SIG-M5 treated with dmso at 0.1 percent for 504 hours (cell line): ENCODE measurements around the gene ETV5.
"Not testable (repeated sequence)": the region's sequence is repeated elsewhere in the genome, so short reads cannot be mapped to it uniquely, and the experiment has no call there.

ENCODE experiments used
- DNase-seq: peaks from one replicate; lab custom pipeline; 2025; ENCODE audit not compliant: unreplicated experiment; lab: John Stamatoyannopoulos, UW

ETV5 gene

DNA sequence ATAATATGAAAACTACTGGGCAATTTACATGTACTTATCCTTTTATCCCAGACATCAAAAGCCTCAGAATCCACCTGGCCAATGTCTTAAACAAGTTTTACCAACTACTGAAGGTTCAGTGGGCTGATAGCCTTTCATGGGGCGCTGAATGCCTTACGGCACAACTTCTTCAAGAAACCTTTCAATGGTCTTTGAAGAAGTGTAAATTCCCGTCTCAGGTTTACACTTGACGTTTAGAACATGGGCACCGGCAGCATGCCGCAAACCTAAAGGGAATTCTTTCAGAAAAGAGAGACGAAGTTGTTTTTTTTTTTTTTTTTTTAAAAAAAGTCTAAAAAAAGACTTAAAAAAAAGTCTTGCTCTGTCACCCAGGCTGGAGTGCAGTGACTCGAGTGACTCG is 39.7 kb downstream of the ETV5 start:
- no peak for DNase-seq

DNA sequence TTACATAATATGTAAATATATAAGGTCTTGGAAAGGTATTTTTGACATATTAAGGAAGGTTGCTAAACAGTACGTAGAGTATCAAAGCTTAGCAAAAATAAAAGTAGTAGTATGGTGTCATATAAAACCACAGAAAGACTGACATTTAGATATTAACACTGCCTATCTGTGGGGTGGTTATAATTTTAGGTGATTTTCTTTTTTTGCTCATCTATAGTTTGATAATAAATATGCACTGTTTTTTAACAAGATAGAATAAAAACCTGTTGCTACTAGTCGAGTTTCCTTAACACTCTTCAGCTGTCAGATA is 40.7 kb downstream of the ETV5 start:
- no peak for DNase-seq

DNA sequence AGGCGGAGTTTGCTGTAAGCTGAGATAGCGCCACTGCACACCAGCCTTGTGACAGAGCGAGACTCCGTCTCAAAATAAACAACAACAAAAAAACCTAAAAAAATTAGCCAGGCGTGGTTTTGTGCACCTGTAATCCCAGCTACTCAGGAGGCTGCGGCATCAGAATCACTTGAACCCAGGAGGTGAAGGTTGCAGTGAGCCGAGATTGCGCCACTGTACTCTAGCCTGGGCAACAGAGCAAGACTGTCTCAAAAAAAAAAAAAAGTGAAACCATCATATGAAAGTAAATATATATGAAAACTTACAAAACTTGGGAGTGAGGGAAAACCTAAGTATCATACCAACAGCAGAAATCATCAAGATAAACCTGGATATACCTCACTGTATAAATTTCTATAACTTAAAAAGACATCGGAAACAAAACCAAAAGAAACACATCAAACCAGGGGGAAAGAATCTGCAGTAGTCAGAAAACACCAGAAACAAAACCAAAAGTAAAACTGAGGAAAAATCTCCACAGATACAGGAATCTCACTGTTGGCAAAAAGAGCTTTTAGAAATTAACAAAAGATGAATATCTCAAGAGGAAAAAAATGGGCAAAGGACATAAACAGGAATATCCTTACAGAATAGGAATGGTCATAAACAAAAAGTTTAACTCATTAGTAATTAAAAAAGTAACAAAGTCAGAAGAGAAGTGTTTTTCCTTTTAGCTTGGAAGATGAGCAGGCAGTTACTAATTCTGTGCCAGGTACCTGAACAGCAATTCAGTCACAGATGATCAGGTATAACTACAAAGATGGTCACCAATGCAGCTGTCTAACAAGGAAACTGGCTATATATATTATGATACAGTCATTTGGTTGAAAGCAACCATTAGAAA is 41.3 kb downstream of the ETV5 start:
- no peak for DNase-seq

DNA sequence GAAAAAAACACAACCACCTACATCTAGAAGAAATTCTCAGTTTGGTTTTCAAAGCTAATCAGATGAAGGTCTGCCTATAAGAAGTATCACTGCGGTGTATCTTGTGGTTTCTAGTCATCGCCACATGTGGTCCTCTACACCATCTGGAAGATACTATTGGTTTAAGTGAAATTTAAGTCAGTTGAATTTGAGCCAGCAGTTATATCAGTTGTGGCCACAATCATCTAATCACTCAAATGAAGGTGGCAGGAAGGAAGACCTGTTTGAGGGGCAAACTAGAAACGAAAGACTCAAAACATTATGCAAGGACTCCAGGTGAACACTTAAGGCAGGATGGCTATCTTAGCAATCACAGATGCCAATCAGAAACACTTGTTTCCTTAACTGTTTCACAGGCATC is 48.7 kb downstream of the ETV5 start:
- DNase-seq = no peak

DNA sequence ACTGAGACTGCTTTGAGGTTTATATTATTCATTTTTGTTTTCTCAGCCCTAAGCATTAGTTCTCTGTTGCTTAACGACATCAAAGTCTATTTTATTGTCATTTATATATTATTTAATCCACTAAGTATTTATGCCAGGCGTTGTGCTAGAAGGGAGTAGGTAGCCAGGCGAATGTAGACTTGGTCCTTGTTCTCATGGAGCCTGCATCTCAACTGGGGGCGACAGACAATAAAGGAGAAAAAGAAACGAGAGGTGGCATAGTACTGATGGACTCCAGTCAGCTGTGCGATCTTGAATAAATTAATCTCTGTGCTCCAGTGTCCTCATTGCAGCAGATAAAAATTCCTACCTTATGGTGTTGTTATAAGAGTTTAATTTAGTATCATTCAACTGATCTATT is 49.7 kb downstream of the ETV5 start:
- DNase-seq = no peak

DNA sequence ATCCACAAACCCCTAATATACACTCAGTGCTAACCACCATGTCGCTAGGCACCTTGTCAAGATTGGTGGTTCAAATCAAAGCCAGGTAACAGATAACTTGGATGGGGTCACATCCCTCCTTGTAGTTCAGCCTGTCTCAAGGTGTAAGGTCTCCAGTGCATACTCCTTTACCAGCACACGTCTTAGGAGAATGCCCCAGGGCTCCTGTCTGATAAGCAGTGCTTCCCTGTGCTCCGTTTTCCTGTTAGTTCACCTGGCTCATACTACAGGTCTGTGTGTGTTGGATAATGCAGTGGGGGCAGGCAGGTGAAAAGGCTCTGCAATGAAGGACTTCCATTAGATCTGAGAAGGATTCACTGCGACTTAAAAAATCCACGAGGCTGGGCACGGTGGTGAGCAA is 50.7 kb downstream of the ETV5 start:
- DNase-seq = no peak

DNA sequence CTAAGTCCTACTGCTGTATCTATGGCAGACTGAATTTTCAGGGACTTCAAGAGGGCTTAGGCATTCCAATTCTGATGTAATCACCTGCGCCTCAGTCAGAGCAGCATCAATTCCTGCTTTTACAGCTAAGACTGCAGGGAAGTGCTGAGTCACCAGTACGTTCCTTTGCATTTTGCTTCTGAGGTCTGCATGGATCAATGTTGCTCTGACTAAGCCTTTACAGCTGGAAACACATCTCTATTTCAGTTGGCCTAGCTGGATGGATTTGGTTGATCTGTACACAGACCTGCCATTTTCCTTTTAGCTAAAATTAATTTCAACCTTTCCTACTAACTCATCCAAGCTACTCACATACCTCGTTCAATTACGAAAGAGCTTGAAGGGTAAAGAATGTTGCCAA is 51.3 kb downstream of the ETV5 start:
- DNase-seq = peak; percentile 66

DNA sequence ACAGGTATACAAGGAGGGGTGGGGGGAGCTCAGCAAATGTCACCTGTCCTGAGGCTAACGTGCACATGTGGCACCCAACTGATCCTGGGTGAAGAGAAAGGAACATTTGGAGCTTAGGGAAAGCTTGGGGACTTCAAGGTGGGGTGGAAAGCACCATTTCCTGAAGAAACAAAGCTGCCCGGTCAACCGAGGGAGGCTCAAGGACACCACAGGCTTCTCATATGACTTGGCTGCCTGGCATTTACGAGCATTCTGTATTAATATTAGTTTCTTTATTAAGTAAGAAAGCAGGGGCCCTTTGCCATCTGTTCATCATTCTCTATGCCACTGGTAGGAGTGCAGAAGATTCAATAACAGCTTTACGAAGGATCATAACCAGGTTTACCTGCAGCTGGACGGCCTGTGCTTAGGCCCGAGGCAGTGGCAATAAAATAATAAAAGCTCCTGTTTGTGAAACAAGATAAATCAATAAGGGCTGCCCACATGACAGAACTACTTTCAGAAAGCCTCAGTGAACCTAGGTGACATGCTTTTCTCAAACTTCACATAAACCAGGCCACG is 54.0 kb downstream of the ETV5 start:
- DNase-seq = no peak

DNA sequence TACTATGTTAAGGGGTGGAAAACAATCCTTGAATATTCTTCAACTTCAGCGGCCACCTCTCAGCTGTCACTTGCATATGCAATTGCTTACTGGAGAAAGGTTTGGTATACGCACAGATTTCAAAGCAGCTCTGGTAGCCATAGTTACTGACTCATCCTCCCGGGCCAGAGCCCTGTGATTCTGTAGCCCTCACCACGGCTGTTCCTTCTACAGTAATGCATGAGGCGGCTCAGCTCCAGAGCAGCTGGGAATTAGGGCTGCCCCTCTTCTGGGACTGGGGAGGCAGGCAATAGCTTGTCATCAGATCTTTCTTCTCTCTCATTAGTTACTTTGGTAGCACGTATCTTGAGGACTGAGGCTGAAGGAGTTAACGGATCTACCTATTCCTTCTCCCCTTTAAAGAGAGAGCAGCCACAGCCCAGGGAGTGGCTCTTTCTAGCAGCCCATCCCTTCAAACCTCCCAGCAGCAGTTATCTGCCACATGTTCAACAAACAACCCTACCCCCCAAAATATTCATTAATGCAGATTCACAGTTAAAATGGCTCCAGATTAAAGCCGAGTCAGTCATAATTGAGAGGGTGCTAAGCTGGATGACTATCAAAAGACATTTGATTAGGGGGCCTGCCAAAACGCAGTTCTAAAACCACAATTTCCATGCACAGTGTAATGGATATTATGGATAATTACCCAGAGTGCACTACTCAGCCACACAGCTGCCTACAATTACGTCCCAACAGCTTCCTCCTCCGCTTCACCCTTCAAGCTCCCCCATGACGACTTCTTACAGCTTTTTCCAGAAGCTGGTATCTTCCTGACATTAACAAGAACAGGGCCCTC is 54.7 kb downstream of the ETV5 start:
- no peak for DNase-seq

DNA sequence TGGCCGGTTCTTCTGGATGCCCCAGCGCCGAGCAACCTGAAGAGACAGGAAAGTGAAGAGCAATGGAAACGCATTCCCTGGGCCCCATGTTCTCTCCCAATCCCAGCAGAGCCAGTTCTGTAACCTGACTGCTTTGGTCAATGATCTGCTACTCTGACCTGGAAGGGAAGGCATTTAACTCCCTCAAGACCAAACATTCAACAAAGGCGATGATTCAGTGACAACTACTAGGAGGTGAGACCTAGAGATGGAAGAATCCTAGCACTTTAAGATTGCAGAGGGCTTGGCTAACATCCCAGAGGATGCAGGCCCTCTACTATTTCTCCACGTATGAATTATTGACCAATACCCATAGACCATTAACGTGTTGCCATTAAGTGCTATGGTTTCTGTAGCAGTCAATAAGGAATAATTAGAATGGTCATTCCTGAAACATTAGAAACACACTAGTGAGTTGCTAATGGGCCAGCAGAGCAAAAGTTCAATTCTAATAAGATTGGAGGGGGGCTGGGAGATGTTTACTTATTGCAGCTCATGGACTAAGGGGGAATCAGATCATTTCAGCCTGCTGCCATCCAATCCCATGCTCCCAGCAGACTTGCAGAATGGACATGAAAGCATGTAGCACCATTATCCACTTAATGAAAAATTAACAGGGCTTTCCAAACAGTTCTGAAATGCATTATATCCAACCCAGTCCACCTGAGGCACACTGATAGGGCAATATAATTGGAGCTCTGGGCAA is 56.6 kb downstream of the ETV5 start:
- DNase-seq = no peak

DNA sequence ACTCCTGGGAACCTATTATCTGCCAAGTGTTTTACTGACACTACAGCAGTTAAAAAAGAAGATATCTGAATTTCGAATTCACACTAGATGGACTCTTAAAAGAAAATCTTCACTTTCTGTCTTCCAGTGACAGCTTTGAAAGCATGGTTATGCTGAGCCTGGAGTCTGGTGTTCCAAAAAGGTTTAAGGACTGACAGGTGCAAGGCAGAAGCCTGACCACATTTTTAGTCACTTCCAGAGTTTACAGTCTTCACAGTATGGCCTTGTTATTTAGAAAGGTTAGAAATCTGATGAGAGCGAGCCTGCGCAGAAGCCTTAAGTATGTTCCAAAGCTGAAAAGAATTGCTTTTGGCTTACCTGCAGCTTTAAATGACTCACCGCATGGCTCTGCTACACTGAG is 59.9 kb downstream of the ETV5 start:
- no peak for DNase-seq

DNA sequence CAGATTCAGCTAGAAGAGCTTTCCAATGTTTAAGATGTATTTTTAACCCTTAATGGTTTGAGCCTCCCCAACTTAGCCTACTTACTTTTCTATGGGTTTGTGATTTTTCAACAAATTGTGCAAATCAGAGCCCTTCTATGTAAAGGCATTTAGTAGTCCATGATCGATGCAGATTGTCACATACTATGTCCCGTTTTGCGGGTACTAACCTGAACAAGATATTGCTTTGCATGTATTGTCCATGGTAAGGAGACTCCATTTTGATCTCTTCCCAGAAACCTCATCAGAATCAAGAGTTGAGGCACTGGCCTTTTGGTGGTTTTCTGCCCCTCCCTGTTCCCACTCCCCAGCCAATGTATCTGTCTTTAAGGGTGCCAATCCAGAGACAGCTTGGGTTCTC is 60.8 kb downstream of the ETV5 start:
- no peak for DNase-seq

DNA sequence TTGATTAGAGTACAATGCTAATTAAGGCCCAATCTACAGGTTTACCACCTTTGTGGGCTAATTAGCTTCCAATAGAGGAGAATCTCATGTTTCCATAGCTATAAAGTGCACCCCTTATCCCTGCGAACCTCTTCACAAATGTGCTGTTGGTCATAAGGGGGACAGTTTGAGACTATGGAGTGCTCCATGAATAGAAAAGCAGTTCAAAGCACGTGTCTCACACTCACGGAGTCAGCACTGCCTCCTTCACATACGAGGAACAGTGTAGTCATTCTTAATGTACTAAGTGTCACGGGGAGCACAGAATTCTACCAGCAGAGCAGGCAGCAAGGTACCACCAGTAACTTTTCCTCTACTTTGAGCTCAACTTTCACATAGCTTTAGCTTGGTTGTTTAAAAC is 62.1 kb downstream of the ETV5 start:
- no peak for DNase-seq

DNA sequence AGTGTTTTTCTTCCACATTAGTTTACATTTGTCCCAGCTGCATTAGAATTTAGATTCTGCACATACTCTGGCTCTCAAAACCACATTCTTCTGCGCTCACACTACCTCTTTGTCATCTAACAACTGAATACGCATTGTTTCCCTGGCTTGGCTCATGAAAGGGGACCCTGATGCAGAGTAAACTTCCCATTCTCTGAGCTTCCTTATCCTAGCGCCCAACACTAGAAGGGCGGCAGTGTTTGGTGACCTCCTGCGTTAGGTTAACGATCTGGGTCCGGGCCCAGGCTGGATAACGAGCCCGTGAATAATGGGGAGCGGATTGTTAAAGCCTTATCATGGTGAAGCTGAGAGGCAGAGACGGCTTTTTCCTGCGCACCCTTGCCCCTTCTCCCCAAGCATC is 63.9 kb downstream of the ETV5 start:
- no peak for DNase-seq

DNA sequence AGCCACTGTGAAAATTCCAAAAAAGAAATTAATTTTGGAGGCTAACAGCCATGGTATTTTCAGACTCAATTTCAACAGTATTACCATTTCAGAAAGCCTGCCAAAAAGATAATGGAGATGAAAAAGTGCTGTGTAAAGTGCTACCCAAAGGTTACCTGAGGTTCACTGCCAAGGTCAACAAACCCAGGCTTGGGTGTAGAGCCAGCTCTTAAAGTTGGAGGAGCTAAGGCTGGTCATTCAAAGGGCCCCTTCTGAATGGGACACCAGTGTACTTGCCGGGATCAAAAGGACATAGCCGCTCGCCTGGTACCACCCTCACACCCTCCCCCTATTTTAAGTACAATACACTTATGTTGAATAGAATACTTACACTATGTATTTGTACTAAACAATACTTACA is 64.5 kb downstream of the ETV5 start:
- DNase-seq = no peak

DNA sequence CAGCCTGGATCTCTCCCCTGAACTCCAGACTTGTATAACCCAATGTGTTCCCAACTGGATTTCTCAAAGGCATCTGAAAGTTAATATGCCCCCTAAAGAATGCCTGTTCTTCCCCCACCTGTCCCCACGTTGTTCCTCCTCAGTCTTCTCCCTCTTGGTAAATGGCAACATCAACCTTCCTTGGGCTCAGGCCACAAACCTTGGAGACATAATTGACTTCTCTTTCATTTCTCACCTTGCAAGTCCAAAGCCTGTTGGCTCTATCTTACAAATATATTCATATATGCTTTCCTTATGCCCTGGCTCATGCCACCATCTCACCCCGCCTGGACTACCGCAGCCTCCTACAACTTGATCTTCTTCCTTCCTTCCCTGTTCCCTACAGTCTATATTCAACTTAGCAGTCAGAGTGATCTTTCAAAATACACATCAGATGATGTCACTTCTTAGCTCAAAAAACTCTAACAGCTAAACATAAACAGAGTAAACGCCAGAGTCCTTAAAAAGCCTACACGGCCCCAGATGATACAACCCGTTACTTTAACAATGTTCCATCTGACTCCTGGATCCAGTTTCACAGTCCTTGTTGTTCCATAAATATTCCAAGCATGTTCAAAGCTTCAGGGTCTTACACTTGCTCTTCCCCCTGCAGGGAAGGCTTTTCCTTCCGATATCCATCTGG is 66.2 kb downstream of the ETV5 start:
- DNase-seq = no peak

DNA sequence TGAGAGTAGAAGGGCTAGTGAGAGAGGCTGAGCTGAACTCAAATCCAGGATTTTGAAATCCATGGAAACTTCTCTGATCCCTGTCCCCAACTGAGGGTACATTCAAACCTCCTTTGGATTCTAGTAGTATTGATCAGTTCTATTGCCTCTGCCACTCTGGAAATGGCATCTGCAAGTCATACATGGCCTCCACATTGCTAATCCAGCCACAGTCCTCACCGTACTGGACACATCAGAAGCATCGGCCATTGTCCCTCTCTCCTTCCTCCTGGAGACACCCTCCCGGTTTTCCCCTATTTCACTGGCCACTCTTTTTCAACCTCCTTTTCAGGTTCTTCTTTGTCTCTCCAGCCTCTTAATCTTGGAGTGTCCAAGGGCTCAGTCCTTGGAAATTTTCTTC is 66.9 kb downstream of the ETV5 start:
- no peak for DNase-seq

DNA sequence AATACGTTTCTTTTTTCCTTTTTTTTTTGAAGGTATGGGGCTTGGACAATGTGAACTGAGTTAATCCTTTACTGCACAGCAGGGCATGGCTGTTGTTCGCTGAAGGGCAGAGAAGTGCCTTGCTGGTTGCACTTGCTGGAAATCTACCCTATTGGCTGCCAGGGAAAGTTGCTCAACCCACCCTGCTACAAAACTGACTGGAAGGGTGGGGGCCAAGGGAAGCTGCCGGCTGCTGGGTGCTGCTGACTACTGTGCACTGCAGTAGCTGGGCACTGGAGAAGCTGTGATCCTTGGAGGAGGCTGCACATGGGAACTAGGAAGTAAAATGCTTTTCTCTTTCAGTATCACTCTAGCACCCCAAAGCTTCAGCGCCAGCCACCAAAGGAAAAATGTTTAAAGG is 70.5 kb downstream of the ETV5 start:
- DNase-seq = peak; percentile 65

DNA sequence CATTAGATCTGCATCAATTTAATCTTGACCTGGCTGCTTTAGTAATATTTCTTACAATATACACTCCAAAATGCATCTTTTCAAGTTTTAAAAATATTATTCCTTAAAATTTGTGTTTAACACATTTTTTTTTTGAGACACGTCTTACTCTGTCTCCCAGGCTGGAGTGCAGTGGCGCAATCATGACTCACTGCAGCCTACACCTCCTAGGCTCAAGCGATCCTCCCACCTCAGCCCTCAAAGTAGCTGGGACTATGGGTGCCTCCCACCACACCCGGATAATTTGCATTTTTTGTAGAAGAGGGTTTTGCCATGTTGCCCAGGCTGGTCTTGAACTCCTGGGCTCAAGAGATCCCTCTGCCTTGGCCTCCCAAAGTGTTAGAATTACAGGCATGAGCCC is 73.6 kb downstream of the ETV5 start:
- peak; percentile 65 for DNase-seq

DNA sequence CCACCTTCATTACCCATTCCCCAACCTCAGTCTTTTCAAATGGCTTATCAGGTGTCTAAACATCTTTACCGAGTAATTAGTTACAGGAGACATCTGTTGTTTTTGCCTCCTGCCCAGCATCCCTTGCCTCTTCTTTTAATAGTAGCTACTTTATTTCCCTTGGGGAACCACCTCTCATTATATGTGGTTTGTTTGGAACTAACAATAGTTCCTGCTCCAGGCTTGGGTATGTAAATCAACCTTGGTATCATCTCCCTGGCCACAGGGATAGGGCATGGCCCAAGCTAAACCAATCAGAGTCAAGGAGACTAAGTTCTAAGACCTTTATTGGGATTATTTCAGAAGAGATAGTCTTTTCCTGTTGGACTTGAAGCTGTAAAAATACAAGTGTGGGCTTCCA is 76.6 kb downstream of the ETV5 start:
- no peak for DNase-seq

DNA sequence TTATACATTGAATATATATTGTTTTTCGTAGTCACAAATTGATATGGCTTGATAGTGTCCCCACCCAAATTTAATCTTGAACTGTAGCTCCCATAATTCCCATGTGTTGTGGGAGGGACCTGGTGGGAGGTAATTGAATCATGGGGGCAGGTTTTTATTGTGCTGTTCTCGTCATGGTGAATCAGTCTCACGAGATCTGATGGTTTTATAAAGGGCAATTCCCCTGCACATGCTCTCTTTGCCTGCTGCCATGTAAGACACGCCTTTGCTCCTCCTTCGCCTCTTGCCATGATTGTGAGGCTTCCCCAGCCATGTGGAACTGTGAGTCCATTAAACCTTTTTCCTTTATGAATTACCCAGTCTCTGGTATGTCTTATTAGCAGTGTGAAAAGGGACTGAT is 82.9 kb downstream of the ETV5 start:
- DNase-seq = not testable (repeated sequence)
